A673 (cell line): ENCODE data around the gene TSKU.

ENCODE experiments used
- CTCF ChIP-seq: fragments of 300-800, 200-600 bp; sonication (generic); conservative IDR thresholded peaks from 2 replicates; pipeline ENCODE4 v1.5.1; 2017; ENCODE audit warnings: low read depth, mild to moderate bottlenecking, antibody characterized with exemption, low read length, moderate library complexity, mixed read lengths
- EZH2 ChIP-seq: fragments of 200-600 bp; sonication (generic); IDR thresholded peaks from 2 replicates; pipeline ENCODE4 v1.6.1; 2017; ENCODE audit warnings: borderline replicate concordance, low read depth, mild to moderate bottlenecking, mixed read lengths, antibody characterized with exemption, low read length; ENCODE audit not compliant: poor library complexity, severe bottlenecking

- TF ChIP-seq CTCF (no peak), EZH2 (no peak)
These were observed 38.1 kb upstream of the TSKU start for GRCh38 chr11:76745044-76745376.
